NCI-H2107 (cell line): Measurements from ENCODE around the gene C2CD5.
"Not testable (repeated sequence)": the region's sequence is repeated elsewhere in the genome, so short reads cannot be mapped to it uniquely, and the experiment has no call there.

Experiments used
- DNase-seq: peaks from one replicate; lab custom pipeline; 2025; lab: John Stamatoyannopoulos, UW

C2CD5 gene

GRCh38 chr12:22477166-22477893 is 67.0 kb downstream of the C2CD5 start:
- DNase-seq: no peak

GRCh38 chr12:22476133-22476532 is 68.2 kb downstream of the C2CD5 start:
- DNase-seq: no peak

- no peak for DNase-seq
These were observed 69.2 kb downstream of the C2CD5 start for GRCh38 chr12:22474970-22475720.

GRCh38 chr12:22473212-22473611 is 71.1 kb downstream of the C2CD5 start:
- no peak for DNase-seq

GRCh38 chr12:22467190-22467589 is 77.2 kb downstream of the C2CD5 start:
- no peak for DNase-seq

- DNase-seq: no peak
These were observed 81.0 kb downstream of the C2CD5 start for GRCh38 chr12:22463306-22463705.

GRCh38 chr12:22461786-22462185 is 82.6 kb downstream of the C2CD5 start:
- no peak for DNase-seq

- DNase-seq: no peak
These were observed 84.4 kb downstream of the C2CD5 start for GRCh38 chr12:22459838-22460490.

GRCh38 chr12:22458298-22458937 is 85.9 kb downstream of the C2CD5 start:
- no peak for DNase-seq

- no peak for DNase-seq
These were observed 87.3 kb downstream of the C2CD5 start for GRCh38 chr12:22457085-22457484.

- no peak for DNase-seq
These were observed 90.8 kb downstream of the C2CD5 start for GRCh38 chr12:22453511-22453910.

- no peak for DNase-seq
These were observed 97.1 kb downstream of the C2CD5 start for GRCh38 chr12:22447223-22447622.

- DNase-seq: not testable (repeated sequence)
These were observed 100.1 kb downstream of the C2CD5 start for GRCh38 chr12:22444317-22444665.

GRCh38 chr12:22443379-22444316 is 100.7 kb downstream of the C2CD5 start:
- peak; percentile 82 for DNase-seq

GRCh38 chr12:22437031-22437806 is 107.1 kb downstream of the C2CD5 start:
- DNase-seq: no peak

- no peak for DNase-seq
These were observed 108.8 kb downstream of the C2CD5 start for GRCh38 chr12:22435583-22435982.

GRCh38 chr12:22431693-22432251 is 112.6 kb downstream of the C2CD5 start:
- DNase-seq: no peak

GRCh38 chr12:22416801-22417200 is 127.5 kb downstream of the C2CD5 start:
- DNase-seq: no peak

- DNase-seq: no peak
These were observed 128.7 kb downstream of the C2CD5 start for GRCh38 chr12:22415342-22416309.
